Anterior cingulate cortex (tissue), 58 donors: ENCODE results near the gene CAMSAP1.

Experiments used
- DNase-seq, 58 donors: peaks; one replicate each; lab custom pipeline; 2025; lab: John Stamatoyannopoulos, UW

The CAMSAP1 gene

DNA sequence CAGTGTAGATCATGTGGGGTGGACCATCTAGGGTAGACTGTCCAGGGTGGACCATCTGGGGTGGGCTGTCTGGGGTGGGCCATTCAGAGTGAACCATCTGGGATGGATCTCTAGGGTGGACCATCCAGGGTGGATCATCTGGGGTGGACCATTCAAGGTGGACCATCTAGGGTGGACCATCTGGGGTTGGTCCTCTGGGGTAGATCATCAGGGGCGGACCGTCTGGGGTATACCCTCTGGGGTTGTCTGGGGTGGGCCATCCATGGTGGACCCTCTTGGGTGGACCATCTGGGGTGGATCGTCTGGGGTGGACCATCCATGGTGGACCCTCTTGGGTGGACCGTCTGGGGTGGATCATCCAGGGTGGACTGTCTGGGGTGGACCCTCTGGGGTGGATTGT, 141.1 kb downstream of the CAMSAP1 start:
- no peak for DNase-seq

DNA sequence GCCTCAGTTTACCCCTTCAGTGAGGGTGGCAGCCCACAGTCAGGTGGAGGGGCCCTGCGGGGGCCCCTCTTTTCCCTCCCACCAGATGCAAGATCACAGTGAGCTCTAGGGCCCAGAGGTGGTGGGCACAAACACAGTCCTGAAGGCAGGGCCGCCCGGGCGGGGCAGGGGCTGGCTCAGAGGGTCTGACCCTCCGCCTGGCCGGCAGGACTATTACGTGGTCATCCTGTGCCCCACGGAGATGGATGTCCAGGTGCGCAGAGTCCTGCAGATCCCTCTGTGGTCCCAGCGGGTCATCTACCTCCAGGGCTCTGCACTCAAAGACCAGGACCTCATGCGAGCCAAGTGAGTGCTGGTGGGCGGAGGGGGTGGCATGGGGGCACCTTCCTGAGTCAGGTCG, 141.9 kb downstream of the CAMSAP1 start:
- DNase-seq, result no peak

DNA sequence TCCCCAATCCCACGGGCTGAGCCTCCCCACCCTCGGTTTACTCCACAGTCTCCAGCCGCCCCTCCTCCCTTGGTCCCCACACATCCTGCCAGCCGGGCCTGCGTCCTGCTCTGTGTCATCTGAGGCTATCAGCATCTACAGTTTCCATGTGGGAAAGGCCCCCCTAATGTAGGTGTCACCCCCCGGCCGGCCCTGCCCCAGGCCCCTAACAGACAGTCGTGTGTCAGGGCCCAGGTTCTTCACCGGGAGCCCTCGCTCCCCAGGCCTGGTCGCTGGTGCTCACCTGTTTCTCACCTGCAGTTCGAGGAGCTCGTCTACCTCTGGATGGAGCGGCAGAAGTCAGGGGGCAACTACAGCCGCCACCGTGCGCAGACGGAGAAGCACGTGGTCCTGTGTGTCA, 142.6 kb downstream of the CAMSAP1 start:
- no peak for DNase-seq

DNA sequence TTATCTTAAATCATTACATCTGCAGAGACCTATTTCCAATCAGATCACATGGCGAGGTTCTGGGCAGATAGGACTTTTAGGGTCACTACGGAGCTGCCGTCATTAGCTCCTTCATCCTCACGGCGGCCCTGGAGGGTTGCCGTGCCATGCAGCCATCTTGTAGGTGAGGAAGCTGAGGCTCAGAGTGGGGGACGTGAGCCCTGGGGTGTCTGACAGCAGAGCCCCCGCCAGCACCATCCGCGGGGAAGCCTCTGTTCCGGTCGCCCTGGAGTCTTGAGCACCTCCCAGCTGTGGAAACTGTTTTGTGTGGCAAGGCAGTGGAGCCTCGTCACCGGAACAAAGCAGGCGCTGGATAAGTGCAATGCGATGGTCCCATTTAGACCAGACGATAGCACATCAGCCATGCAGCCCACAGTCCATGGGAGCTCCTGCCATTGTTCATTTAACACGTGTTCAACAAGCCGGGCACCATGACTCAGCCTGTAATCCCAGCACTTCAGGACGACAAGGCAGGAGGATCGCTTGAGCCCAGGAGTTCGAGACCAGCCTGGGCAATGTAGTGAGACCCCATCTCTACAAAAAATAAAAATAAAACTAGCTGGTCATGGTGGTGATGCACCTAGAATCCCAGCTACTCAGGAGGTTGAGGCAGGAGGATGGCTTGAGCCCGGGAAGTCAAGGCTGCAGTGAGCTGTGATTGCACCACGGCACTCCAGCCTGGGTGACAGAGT, 143.5 kb downstream of the CAMSAP1 start:
- DNase-seq, result no peak

DNA sequence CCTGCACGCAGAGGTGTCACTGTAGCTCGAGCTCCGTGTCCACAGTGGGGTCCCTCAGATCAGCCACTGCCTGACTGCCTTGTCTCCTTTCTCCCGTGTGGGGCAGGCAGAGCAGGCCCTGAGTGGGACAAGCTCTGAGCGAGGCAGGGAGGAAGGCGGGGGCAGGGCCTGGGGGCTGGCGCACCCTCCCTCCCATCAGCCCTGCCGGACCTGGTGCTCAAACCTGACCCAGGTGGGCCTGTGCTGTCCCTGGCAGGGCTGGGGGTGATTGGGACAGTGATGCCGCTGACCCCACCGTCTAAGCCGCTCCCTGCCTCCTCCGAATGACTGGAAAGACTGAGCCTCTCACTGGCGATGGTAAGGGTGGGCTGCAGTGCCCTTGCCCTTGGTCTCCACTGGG, 144.4 kb downstream of the CAMSAP1 start:
- no peak for DNase-seq

DNA sequence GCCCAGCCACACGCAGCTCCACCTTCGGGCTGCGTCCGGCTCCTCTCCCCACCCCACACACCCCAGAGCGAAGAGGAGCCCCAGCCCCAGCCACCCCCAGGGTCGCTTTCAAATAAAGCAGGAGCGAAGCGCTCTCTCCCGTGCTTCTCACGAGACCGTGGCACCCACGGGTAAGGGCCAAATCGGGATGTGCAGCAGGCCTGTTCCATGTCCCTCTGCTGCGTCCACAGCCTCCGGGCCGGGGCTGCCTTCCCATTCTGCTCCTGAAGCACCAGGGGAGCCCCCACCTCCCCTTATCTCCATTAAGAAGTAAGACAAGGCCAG, 145.5 kb downstream of the CAMSAP1 start:
- no peak for DNase-seq

DNA sequence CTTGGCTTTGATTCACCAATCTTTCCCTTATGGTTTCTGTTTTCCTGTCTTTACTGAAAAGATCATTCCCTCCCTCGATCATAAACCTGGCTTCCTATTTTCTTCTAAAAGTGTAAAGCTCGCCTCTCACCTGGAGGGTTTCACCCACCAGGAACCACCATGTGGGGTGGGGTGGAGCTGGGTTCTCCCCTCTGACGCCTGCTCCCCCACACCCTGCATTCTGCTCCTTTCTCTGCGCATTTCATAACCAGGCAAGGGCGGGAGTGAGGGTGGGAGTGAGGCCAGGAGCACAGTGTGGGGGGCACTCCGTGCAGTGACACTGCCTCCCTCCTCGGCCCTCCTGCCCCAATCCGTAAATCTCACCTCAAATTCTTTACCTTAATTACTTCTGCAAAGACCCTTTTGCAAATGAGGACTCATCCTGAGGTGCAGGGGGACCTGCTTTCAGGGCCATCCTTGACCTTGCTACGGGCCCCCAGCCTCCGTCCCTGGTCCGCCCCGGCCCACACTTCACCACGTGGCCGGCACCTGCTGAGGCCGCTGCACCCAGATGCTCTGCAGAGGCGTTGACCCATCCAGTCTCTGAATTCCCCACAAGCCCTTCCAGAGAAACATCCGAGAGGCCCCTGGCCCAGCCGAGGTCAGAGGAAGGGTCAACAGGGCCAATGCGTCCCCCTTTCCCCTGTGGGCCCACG, 146.0 kb downstream of the CAMSAP1 start:
- DNase-seq, result peak in 1 of 58 donors; percentile 38

DNA sequence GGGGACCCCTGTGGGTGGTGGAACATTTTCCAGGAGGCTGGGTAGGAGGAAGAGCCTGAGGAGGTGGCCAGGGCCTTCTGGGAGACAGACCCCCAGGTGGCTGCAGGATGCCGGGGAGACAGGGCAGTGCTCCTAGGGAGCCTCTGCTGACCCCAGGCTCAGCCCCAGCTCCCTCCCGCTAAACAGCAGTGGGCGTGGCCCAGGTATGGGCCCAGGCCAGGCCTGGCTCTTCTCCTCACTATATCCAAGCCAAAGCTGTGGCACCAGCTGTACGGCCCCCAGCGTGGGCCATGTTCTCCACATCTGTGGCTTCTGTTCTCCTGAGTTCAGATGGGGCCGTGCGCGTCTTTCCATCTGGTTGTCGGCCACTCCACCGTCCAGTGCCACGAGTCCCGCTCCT, 146.9 kb downstream of the CAMSAP1 start:
- no peak for DNase-seq

DNA sequence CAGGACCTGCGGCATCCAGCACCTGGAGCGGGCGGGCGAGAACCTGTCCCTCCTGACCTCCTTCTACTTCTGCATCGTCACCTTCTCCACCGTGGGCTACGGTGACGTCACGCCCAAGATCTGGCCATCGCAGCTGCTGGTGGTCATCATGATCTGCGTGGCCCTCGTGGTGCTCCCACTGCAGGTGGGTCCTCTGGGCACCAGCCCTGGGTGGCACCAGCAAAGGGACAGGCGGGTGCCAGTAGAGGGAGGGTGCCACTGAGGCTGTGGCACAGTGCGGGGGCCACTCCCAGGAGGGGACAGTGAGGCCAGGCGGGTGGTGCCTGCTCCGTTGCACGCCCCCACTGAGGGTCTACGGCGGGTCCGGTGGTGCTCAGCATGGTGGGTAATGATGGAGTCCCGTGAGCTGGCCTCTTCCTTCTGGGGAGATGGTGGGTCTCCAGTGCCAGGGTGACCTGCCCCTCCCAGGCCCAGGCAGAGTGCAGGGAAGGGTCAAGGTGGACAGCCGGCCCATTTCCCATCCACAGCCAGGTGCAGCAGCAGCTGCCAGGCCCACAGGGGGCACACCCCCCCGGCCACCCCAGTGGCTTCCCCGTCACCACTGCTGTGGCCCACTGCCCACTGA, 147.6 kb downstream of the CAMSAP1 start:
- DNase-seq, result no peak

DNA sequence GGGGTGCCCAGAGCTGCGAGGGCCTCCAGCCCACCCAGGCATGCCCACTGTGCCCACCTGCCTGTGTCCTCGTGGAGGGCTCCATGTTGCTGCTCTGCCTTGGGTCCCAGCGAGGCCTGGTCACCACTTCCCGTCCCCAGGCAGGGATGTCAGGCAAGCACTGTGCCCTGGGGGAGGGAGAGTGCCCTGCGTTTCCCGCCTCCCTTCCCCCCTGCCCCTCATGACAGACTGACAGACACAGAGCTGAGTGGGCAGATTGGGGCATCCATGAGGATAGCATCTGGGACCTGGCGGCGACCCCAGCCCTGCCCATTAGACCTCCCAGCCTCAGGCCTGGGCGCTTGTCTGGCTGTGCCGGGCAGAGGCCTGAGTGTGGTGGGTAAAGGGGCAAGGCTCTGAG, 148.5 kb downstream of the CAMSAP1 start:
- no peak for DNase-seq
